AG04449 (cell line): Measurements from ENCODE around the gene UTP11.

Experiments used
- CTCF ChIA-PET: fragments of 350-600 bp; formaldehyde crosslinking; extraction: SDS; loops from one replicate; lab custom pipeline; 2021; ENCODE audit warnings: antibody characterized with exemption; lab: Yijun Ruan, JAX
- POLR2A ChIA-PET: fragments of 400-600, 350-600 bp; formaldehyde crosslinking; extraction: SDS; loops from one replicate; lab custom pipeline; 2020; ENCODE audit warnings: antibody characterized with exemption, inconsistent platforms; lab: Yijun Ruan, JAX
- DNase-seq: peaks from one replicate; pipeline ENCODE4 v3.0.0-alpha.2; 2010; ENCODE audit warnings: low read depth, low spot score
- H3K4me3 ChIP-seq: 2 replicates; pipeline ENCODE4 v1.5.1; 2011; ENCODE audit warnings: low read depth, mild to moderate bottlenecking, control low read depth, low read length
- CTCF ChIP-seq: IDR thresholded peaks from one replicate; pipeline ENCODE4 v1.5.1; 2011; ENCODE audit warnings: mild to moderate bottlenecking, moderate library complexity, low read length, control low read depth, inconsistent platforms; ENCODE audit not compliant: insufficient read depth; ENCODE audit errors: missing control alignments

UTP11 gene

GRCh38 chr1:38041936-38042834, 29.7 kb downstream of the UTP11 start:
- H3K4me3 ChIP-seq: no peak overlapping the region
- DNase-seq: no peak
- no peak for TF ChIP-seq CTCF
- CTCF ChIA-PET: interaction anchor here (0.9 to 2.2 kb wide), 4 partner anchors 13 to 791 kb away, joined by 4 to 7 read pairs (median 6); no protein-coding TSS in a partner anchor
- POLR2A ChIA-PET: no interaction called here

- CTCF ChIA-PET: interaction anchor here (2.2 kb wide), 1 partner anchor 789 kb away, joined by 6 read pairs; no protein-coding TSS in a partner anchor
- POLR2A ChIA-PET: no interaction called here
- no peak overlapping the region for H3K4me3 ChIP-seq
- no peak for TF ChIP-seq CTCF
- DNase-seq: no peak
Observed at GRCh38 chr1:38043036-38043747, 30.7 kb downstream of the UTP11 start.

DNA sequence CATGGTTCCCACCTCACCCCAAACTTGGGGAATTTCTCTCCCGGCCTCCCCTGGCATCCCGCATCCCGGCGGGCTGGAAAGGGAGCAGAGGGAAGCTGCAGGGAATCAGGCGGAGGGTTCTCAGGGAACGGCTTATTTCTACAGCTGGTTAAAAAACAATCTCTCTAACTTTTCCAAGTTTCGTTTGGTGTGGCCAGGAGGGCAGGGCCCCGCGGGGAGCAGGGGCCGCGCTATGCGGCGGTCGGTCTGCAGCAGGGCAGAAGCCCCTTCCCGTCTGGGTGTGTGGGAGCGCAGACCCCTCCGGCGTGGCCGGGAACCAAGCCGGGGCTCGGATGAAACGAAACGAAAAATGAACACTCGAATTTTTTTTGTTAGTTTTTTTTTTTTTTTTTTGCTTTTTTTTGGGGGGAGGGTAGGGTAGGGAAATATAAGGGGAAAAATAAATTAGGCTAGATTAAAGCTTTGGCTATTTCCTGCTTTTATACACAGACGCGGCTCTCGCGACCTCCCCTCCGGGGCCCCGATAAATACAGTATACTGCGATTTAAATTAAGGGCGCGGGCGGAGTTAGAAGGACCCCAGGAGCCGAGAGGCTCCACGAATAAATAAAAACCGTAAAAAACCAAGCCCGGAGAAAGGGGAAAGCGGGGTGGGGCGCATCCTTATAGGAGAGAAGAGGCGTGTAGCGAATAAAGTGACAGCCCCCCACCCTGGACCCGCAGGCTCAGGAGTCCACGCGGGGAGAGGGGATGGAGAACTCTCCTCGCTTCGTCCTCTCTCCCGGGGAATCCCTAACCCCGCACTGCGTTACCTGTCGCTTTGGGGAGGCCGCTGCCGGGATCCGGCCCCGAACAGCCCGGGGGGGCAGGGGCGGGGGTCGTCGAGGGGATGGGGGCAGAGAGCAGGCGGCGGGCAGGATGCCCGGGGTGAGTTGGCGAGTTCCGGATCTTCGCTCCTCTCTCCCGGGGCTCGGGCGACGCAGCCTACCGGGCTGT, 32.0 kb downstream of the UTP11 start:
- ChIA-PET CTCF (interaction anchor here (2.2 kb wide), 1 partner anchor 788 kb away, joined by 6 read pairs; no protein-coding TSS in a partner anchor), POLR2A (no interaction called here)
- H3K4me3 ChIP-seq: peak overlapping the region; percentile 28

DNA sequence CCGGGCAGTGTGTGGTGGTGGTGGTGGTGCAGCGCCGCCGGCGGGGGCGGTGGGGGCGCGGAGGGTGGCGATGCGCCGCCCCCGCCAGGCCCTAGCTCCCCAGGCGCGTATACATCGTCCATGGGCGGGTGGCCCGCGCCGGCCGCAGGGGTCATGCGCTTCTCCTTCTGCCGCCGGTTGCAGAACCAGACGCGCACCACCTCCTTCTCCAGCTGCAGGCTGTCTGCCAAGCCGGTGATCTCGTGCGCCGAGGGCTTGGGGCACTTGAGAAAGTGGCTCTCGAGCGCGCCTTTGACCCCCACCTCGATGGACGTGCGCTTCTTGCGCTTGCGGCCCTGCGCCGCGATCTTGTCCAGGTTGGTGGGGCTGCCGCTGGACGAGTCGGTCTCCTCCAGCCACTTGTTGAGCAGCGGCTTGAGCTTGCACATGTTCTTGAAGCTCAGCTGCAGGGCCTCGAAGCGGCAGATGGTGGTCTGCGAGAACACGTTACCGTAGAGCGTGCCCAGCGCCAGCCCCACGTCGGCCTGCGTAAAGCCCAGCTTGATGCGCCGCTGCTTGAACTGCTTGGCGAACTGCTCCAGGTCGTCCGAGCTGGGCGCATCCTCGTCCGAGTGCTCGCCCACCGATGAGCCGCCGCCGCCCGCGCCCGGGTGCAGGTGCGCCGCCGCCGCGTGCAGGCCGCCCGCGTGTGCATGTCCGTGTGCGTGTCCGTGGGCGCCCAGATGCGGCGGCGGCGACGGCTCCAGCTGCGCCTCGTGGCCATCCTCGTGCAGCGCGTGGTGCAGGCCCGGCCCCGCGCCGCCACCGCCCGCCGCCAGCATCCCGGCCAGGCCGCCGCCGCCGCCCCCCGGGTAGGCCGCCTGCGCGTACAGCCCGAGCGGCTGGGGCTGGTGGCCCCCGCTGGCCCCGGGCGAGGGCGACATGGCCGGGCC, 33.1 kb downstream of the UTP11 start:
- H3K4me3 ChIP-seq: no peak overlapping the region
- DNase-seq: no peak
- ChIA-PET CTCF (no interaction called here), POLR2A (no interaction called here)
- TF ChIP-seq CTCF: no peak

More for the DNA sequence above, 32.0 kb downstream of the UTP11 start:
- no peak for TF ChIP-seq CTCF
- DNase-seq: no peak

DNA sequence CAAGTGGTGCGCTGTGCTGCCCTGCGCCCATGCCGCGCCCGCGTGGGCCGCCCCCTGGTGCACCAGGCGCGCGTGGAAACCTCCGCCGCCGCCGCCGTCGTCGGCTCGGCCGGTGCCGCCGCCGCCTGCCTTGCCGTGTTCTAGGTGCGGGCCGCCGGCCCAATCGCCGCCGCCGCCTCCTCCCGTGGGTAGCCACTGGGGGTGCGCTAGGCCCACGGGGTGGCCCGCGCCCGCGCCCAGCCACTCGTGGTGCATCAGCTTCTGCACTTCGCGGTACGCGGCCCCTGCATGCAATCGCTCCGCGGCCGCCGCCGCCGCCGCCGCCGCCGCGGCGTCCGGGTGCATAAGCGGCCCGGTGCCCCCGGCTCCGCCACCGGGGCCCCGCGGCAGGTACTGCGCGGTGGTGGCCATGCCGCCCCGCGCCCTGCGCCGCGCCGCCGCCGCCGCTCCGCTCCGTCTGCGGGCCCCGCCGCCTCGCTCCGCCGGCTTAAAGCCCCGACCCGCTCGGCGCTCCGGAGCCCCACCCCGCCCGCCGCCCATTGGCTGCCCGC, 33.9 kb downstream of the UTP11 start, which contains the start of gene POU3F1:
Gene POU3F1, minus strand, starts transcription at position 461 of the 551 bp plus-strand sequence. Its CDS starts 50 bp downstream, at position 411.
- DNase-seq: no peak
- CTCF ChIA-PET: interaction anchor here (0.6 kb wide), 2 partner anchors 13 to 18 kb away, joined by 3 read pairs; no protein-coding TSS in a partner anchor
- POLR2A ChIA-PET: interaction anchor here (0.9 kb wide), 1 partner anchor 16 kb away, joined by 6 read pairs; no protein-coding TSS in a partner anchor
- H3K4me3 ChIP-seq: peak within 1 kb of the TSS; percentile 52
- TF ChIP-seq CTCF: no peak
